Stimulated activated CD4-positive, alpha-beta T cell treated with anti-CD3 and anti-CD28 coated beads, Interleukin-1b, Interleukin-23, amount 100 ng/mL, for 1 hour (primary cell): ENCODE measurements around the gene MID1.

Source experiments
- DNase-seq, 2 donors: peaks; one replicate each; pipeline ENCODE4 v3.0.0-alpha.2; 2020; ENCODE audit warnings: low read depth in 2 of 2

The MID1 gene

DNA sequence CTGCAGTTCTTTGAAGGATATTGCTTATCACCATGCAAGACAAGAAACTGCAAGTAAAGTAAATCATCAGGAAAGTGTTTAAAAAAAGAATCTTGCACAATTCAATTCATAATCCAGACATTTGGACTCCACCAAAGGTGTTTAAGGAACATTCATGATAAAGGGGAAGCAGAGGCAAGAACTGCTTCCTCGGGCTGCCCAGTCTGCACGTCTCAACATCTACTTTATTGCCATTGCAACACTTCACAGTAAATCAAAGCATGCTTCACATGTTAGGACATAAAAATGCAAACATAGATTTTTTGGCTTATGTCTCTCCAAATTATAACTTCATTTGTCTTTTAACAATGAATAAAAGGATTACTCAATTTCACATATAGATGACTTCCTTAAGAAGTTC is 42.5 kb downstream of the MID1 start:
- DNase-seq = no peak

DNA sequence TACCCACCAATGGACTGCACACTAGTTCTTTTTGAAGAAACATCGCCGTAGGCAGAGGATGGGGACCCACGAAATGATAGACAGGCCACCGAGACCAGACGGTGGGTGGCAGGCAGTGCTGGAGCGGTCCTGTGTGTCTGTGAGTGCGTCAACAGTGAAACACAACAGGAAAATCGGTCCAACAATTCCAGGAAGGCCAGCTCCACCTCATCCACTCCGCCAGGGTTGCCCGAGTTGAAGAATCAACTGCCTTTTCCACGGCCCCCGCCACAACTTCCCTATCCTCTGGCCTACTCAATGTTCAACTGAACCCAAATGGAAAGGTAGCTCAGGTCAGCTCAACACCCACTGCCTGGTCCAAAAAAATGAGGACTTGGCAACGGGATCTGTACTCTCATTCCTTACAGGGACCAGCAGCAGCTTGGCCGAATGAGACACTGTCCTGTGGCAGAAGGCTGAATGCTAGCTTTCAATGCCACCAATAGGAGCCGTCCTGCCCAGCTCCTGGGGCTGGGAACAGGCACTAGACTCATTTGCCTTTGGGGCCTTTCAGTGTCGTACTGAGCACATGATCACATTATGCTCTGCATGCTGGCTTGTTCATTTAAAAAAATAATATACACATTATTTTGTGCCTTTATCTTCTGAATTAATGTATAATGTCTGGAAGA is 43.5 kb downstream of the MID1 start:
- no peak for DNase-seq

DNA sequence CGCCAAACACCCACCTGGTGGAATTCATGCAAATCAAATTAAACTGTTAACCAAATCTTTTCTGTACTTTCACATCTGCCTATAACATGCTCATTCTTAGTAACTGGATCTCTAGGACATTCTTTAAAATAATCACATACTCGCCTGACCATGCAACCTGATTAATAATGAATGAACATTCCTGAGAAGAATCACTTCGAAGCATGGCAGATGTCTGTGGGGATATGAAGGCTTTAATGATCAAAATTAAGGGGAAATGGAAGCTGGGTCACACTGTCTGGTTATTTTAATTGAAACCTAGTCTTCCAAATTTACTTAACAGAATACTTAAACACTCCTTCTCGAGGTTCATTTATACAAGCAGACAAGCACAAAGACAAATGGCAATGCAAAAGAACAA is 44.2 kb downstream of the MID1 start:
- DNase-seq = no peak

DNA sequence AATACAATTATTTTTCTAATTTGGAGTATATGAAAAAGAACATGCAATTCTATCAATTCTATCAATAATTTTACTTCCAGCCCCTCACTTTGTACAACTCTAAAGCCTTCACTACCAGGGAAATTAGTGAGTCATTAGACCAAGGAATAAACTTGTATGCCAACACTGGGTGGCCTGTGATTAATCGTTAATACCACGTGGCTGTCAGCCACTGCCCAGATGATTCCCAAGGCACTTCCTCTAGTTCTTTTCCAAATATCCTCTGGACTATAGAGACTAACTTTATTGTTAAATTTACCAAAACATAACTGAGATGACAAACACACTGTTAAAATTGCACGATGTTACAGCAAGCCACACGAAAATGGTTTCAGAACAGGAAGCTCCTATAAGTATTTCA is 45.7 kb downstream of the MID1 start:
- DNase-seq = no peak

DNA sequence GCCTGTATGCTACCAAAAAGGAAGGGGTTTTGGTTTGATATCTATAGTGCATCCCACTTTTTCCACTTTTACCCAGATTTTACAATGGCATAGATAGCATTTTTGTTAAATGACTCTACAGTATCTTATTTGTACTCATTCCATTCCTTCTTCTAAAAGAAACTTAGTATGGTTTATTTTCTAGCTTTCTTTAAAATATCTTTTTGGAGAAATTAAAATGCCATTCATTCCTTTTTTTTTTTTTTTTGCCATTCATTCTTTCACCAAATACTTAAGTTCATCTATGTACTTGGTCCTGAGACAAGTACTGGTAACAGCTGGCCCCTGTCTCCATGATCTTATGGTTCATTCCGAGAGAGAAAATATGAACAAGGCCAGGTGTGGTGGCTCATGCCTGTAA is 49.1 kb downstream of the MID1 start:
- DNase-seq = no peak

DNA sequence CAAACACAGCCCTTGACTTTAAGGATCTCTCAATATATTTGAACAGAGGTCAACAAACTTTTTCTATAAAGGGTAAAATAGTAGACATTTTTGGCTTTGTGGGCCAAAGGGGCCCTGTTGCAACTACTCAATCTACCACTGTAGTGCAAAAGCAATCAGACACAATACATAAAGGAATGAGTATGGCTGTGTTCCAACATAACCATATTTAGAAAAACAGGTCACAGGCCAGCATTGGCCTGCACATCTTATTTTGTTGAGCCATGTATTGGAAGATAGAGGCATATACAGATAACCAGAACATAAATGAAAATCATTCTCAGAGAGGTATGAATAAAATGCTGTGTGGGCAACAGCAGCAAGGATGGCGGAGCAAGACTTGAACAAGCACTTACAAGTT is 49.8 kb downstream of the MID1 start:
- no peak for DNase-seq

DNA sequence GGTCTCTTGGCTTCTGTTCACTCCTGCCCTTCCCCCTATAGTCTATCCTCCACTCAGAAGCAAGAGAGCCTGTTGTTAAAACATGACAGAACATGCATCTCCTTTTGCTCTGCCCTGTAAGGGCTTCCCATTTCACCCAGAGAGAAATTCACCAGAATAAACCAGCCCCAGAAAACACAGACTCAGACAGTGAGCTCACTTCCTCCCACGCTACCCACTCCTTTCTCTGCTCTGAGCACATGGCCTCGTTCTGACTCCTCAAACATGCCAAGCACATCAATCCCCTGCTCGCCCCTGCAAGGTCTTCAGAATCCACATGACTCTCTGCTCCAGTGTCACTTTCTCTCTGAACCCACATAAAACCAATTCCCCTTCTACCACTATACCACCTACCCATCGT is 50.4 kb downstream of the MID1 start:
- no peak for DNase-seq

DNA sequence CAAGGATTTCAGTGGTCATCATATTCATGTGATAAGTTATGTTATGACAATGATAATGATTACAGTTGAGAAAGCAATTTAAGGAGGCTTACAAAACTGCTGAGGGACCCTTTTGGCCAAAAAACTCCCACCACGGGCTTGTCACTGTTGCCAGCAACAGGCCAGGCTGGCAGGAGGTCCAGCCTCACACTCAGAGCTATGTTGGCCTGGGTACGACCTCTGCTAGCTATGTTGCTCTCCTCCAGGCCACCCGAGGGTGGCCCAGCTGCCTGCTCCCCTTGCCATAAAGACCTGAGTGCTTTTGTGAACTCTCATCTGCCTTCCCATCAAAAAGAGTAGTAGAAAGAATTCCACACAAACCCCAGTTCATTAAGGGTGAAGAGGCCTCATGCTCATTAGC is 52.0 kb downstream of the MID1 start:
- no peak for DNase-seq

DNA sequence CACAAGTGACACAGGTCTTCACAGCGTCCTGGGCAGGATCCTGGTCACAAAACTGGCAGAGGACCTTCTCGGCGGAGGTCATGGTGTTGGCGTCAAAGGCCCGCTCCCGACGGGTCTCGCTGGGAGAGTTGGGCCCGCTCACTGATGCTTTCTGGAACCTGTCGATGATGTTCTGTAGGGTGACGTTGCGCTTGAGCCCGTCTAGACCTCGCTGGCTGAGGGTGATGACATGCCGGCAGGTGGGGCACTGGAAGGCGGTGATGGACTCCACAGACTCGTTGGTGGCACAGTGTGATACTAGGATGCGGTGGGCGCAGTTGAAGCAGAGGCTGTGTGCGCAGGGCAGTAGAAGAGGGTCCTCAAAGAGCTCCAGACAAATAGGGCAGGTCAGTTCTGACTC is 53.2 kb downstream of the MID1 start:
- DNase-seq = no peak

DNA sequence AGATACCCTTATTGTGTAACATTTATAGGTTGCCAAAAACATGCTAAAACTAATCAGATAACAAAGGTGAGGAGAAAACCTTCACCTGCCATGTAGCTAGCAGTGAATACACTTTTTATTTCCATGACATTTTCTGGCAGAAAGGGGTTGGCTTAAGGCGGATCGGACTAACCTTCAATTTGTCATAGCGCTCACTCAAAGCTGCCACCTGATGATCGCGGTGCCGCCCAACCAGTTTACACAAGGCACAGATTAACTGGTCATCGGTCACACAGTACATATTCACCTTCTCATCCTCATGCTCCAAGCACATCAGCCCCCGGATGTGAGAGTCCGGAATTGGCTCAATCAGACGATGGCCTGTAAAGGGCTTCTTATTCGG is 53.7 kb downstream of the MID1 start:
- no peak for DNase-seq

DNA sequence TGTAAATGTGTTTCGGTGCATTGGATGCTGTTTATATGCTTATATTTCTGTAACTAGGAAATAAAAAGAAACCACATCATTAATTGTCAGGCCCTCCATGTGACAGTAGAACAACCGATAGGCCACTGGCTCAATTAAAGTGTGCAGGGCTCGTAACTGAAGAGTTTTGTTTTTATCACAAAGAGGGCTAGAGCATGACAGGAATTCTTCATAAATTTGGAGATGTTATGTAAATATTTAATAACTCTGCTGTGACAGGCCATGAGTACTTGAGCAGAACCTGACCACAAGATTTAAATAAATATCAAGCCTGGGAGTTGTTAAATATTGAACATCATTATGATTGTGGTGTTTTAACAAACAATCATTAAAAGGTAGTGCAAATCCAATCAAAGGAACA is 55.9 kb downstream of the MID1 start:
- DNase-seq = no peak

DNA sequence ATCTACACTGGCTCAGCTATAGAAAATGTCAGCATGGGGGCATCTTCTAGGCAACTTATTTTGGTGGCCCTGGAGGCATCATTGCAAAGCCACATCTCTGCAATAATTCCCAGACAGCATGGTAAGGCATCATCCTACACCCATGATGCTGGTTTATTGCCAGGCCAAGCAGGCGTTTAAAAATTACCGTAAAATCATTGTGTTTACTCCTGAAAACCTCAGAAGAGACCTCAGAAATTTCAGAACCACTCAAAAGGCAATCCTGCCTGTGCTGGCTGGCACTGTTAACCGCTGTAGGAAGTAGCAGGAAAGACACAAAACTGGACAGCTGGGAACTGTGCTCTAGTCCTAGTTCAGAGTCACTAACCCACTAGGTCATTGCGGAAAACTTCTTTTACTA is 63.2 kb downstream of the MID1 start:
- DNase-seq = no peak

DNA sequence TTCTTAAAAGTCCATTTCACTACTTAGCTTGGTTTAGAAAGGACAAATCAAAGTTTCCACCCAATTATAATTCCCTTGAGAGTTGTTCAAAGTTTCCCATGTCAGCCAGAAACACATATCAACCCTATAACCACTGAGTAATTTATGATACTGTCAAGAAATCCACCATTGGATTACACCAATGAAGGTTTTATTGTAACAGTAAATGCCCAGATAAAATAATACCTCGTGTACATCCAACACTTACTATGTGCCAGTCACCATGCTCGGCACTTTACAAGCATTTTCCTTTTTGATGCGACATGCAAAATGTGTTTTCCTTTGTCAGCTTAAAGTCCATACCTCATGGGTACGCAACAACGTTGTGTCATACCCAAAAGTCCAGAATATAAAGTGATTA is 64.0 kb downstream of the MID1 start:
- DNase-seq = no peak

DNA sequence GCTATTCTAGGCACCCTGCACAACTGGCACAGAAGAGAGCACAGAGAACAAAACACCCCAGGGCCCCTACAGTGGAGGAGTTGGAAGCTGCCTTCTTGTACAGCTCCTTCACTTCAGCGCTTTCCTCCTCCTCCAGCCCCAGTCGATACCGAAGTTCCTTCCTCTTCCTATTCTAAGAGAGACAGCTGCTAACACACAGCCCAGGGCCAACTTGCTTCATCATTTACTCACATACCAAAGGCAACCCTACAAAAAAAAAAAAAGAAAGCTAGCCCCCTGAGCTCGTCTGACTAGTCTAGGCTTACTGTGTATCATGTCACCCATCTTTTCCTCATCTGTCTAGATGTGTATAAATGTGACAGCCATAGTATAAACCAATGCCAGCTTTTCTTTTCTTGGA is 64.5 kb downstream of the MID1 start:
- no peak for DNase-seq

DNA sequence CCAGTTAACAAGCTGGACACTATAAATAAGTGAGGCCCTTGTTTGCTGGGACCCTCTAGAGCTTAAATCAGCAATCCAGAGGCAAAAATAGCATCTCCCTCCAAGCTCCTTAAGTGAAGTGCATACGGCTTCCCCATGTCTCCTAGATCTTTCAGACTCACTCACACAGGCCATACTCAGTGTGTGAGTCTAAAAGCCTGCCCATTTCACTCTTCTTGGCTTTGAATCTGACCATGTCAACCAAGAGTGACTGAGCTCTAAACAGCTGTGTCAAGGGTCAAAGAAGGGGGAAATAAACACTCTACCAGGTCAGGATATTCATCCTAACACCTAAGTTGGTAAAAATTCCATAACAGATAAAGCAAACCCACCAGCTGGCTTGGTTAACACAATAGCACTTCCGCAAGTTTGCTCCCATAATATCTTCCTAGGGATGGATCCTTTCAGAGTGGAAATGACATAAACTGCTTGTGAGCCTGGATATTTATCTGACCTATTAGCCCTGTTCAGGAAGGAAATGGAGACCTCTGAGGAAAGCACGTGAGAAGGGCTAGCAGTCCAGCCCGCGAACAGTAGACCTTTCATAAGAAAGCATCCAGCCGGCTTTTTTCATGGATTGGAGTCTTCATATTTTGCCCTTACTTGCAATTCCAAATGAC is 65.6 kb downstream of the MID1 start:
- DNase-seq = no peak

DNA sequence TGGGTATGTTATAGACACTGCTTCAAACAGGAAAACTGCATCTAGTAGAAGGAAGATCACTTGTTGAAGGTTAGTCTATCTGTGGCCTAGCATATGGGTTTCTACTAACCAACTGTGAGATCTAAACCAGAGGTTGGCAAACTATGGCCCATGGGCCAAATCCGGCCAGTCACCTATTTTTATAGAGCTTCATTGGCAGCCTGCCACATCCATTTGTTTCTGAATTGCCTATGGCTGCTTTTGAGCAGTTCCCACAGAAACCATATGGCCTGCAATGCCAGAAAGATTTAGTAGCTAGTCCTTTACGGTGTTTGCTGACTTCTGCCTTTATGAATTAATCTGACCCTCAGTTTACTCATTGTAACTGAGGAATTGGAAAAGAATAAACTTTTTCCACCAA is 71.1 kb downstream of the MID1 start:
- no peak for DNase-seq

DNA sequence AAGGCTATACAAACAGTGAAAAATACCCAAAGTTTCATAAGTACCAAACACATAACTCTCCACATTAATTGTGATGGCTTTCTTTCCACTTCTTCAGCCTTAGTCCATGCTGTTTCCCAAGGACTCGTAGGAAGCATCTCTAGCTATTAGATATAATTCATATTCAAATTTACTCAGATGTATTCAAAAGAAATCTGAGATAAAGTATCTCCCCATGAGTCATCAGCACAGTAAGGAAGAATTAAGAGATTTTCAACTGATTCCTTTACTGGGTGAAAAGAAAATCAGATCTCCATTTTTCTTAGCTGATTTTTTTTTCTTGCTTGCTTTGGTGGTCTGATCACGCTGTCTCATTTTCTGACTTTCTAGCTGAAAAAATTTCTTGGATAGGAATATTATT is 71.7 kb downstream of the MID1 start:
- DNase-seq = no peak

DNA sequence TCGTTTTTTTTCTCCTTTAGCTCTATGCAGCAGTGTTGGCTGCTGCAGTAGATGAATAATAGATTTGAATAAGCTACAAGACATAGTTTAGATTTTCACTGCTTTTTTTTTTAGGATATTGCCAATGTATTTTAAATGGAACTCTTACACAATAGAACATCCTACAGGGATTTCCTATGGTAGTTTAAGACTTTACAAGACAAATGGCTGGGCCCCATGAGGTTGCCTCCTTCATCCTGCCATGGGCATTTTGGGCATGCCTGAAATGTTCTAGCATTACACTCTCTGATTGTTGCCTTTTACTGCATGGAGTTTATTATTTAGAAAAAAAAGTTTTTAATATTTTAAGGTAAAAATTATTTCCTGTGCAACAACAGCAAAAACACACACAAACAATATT is 74.5 kb downstream of the MID1 start:
- DNase-seq = no peak

DNA sequence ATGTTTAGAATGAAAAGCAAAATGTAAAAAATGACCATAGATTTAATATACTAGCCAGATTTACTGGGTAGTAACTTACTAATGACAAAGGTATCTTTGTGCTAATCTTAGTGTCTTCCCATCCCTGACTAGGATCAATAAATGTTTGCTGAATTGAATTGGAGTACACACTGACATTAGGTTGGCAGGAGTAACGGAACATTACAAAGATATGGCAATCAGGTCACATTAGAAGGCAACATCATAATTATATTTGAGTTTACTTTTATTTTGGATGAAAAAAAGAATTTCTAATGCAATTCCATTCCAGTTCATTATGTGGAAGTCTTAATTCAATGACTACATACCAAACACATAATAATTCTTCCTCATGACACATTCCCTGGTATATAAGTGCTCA is 77.8 kb downstream of the MID1 start:
- DNase-seq = no peak

DNA sequence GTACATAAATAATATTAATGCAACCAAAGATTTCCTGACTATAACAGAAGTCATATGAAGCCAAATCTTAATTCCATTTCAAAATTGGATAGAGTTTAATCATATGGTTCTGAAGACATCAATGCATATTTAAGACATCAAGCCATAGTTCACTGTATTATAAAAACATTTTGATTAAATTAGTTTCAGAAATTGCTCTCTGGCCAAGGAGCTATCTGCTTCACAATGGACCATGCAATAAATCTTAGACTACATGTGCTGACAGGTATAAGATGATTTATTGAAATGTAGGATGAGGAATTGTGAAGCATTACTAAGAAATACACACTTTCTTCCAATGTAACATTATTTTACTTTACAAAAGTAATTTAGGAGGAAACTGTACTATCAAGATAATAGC is 81.6 kb downstream of the MID1 start:
- no peak for DNase-seq

DNA sequence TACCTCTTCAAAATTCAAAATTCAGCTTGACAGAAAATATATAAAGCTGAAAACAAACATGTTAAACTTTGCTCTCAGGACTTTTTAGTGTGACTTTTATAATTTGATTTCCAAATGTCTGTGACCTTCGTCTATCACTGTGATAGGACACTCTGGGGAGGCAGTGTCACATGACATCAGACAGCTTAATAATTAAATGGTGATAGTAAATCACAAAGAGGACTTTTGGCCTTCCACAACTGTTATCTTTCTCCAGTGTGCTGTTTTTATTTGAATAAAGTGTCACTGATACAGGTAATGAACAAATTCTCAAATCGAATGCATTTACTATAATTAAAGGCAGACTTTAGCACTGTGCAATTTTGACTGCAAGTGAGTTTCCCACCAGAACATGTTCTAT is 83.1 kb downstream of the MID1 start:
- no peak for DNase-seq

DNA sequence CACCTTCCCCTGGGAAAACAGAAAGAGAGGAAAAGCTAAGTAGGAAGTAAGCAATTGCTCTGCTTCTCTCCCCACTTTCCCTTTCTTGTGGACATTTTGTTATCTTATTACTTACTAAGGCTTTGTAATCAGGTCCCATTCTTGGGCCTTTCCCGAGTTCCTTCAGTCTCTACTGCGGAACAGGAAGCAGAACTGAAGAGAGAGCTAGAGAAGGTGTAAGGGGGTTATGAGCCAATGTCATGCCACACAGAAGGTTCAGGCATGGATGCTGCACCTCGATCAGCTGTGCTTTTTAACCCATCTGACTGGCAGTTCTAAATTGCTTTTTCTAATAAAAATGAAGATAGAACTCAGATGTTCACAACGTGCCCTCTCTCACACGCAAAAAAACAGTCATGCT is 83.6 kb downstream of the MID1 start:
- no peak for DNase-seq

DNA sequence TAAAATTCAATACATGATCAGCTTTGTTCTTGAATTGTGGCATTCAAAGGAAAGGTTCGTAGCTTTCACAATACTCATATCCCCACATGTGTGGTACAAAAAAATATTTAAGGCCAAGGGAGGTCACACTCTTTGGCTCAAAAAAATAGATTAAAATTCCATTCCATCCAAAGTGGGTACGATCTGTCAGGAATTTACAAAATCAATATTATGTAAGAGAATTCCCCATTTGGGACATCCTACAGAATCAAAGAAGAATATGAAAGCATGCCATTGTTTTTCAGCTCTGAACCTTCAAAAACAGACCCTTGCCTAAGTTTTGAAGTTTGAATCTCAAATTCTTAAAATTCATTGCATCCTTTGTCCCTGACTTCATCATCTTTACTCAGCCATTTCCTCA is 85.8 kb downstream of the MID1 start:
- no peak for DNase-seq

DNA sequence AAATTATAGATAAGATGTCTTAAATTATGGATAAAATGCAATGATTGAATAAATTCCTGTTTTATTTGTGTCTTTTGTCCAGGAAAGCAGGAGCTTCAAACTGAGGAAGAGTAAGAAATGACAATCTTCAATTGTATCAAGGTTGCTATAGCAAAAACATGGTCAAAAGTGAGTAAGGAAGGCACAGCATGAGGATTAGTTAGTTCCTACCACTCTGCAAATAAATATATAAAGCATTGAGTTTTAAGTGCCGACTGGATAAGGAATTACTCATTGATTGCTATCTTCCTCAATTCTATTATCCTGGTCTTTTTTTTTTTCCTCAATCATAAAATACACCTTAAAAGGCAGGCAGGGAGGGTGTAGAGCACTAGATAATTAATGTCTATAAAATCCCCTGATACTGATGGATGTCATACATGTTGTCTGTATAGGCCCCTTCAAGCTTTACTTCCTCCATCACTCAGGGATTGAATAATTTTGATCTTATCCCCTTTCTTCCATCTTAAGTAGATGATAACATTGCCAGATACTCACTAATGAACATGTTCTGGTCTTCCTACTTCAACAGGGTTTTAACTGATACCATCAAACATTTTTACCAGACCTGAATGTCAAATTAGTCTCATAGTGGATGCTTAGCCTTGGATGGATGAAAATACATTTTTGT is 86.6 kb downstream of the MID1 start:
- no peak for DNase-seq
